ENCODE measurements around the gene CACNA1S. TPM values are rescaled to one million over a fixed set of nuclear protein-coding genes. Genes with fewer than 3 reads are reported as not detected.

The CACNA1S gene
- total RNA-seq, 2 experiments from 2014 or later, result not detected

GRCh38 chr1:201077736-201078135, 34.5 kb downstream of the CACNA1S start:
- CTCF ChIA-PET, result no interaction called here
- POLR2A ChIA-PET, result no interaction called here

DNA sequence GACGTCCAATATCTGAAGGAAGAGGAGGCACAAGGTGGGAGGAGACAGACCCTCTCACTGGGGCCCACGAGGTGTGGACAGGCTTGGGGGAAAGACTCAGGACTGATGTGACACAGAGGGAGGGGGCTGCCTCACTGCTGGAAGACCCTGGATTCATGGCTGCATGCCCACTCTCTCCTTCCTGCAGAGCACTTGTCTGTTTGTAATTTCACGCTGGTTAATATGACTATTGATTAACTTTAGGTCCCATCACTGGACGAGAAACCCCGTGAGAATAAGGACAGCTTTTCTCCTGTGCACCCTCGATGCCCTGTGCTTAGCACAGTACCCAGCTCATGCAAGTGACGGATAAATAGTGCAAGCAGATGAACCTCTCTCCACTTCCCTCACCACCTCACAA, 35.1 kb downstream of the CACNA1S start:
- ChIA-PET POLR2A (no interaction called here), CTCF (no interaction called here)

GRCh38 chr1:201076092-201076491, 36.1 kb downstream of the CACNA1S start:
- POLR2A ChIA-PET, result no interaction called here
- CTCF ChIA-PET, result no interaction called here

- CTCF ChIA-PET, result no interaction called here
- POLR2A ChIA-PET, result no interaction called here
Observed at GRCh38 chr1:201074018-201074417, 38.2 kb downstream of the CACNA1S start.

DNA sequence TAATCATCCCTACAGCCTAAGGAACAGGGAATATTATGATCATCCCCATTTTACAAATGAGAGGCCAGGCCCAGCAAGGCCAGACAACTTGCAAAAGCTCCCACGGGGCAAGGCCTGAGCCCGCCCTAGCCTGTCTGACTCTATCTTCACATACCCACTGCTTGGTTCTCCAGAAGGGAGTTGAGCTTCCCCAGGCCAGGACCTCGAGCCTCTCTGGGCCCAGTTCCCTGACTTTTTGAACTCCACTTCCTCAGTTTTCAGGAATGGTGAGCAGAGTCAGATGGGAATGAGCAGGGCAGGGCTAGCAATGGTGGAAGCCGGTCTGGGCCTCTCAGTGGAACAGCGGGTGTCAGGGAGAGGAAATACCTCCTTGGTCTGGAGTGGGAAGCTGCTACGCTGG, 39.3 kb downstream of the CACNA1S start:
- ChIA-PET POLR2A (no interaction called here), CTCF (no interaction called here)

- ChIA-PET POLR2A (no interaction called here), CTCF (no interaction called here)
Observed at GRCh38 chr1:201072149-201072548, 40.1 kb downstream of the CACNA1S start.

DNA sequence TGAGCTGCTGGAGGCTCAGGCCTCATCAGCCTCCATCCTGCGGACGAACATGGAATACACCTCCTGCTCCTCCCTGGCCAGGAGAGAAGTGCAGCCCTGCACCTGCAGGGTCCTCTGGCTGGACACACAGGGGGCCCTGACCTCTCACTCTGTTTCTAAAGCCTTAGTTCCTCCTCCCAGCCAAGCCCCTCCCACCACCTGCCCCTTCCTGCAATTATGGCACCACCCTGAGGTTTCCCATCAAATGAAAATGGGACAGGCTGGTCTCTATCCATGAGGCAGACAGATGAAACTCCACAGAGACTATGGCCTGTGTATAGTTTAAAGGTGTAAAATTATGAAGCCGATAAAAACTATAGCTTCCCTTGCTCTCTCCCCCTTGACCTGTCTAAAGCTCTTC, 42.6 kb downstream of the CACNA1S start:
- POLR2A ChIA-PET, result no interaction called here
- CTCF ChIA-PET, result interaction anchor here (1.4 kb wide), 1 partner anchor 97 kb away, joined by 3 read pairs; no protein-coding TSS in a partner anchor

- ChIA-PET CTCF (no interaction called here), POLR2A (no interaction called here)
Observed at GRCh38 chr1:201068976-201069375, 43.2 kb downstream of the CACNA1S start.

GRCh38 chr1:201066986-201067385, 45.2 kb downstream of the CACNA1S start:
- POLR2A ChIA-PET, result no interaction called here
- CTCF ChIA-PET, result interaction anchor here (2.4 kb wide), 1 partner anchor 95 kb away, joined by 9 read pairs; no protein-coding TSS in a partner anchor

DNA sequence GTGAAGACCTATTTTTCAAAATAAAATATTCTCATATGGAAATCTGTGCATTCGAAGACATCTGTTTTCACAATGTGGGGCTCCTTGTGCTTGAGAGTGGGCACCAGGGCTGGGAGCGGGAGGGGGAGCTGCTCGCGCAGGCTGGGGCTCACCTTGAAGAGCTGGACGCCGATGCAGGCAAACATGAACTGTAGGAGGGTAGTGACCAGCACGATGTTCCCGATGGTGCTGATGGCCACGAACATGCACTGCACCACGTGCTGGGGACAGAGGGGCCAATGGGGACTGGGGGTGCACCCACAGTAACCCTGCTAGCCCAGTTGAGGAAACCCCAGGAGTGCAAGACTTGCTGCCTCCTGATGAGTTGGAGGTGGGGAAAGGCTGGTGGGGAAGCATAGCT, 46.5 kb downstream of the CACNA1S start:
- POLR2A ChIA-PET, result no interaction called here
- CTCF ChIA-PET, result interaction anchor here (2.4 kb wide), 1 partner anchor 94 kb away, joined by 9 read pairs; no protein-coding TSS in a partner anchor

GRCh38 chr1:201064806-201065205, 47.4 kb downstream of the CACNA1S start:
- ChIA-PET POLR2A (no interaction called here), CTCF (no interaction called here)

- ChIA-PET CTCF (no interaction called here), POLR2A (no interaction called here)
Observed at GRCh38 chr1:201063145-201063544, 49.1 kb downstream of the CACNA1S start.

GRCh38 chr1:201062511-201063091, 49.6 kb downstream of the CACNA1S start:
- POLR2A ChIA-PET, result no interaction called here
- CTCF ChIA-PET, result no interaction called here

- CTCF ChIA-PET, result no interaction called here
- POLR2A ChIA-PET, result no interaction called here
Observed at GRCh38 chr1:201061886-201062285, 50.3 kb downstream of the CACNA1S start.

DNA sequence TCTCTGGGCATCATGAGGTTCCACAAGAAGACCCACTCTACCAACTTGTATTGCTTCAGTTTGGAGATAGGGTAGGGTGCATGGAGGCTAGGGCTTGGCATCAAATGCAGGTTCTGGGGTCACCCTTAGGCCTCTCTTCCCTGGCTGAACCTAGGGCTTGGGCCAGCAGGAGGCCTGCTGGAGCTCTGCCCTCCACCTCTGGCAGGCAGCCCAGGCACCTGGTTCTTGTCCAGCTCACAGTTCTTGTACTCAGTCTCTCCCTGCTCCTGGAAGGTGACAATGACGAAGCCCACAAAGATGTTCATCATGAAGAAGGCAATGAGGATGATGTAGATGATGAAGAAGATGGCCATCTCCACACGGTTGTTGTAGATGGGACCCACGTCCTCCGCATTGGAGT, 51.2 kb downstream of the CACNA1S start:
- ChIA-PET CTCF (no interaction called here), POLR2A (no interaction called here)

DNA sequence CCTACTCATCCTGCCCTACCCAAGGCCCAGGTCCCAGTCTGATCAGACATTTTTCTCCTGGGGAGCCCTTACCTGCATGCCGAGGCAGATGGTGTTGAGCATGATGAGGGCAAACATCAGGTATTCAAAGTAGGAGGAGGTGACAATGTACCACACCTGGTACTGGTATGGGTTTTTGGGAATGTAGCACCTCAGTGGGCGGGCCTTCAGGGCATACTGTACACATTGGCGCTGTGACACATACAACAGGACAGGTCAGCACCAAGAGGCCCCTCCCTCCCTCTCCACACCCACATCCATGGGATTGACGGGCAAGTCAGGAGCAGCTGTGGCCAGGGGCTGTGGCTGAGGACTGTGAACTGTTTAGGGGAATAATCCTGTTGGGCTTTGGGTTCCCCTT, 51.6 kb downstream of the CACNA1S start:
- ChIA-PET CTCF (no interaction called here), POLR2A (no interaction called here)

DNA sequence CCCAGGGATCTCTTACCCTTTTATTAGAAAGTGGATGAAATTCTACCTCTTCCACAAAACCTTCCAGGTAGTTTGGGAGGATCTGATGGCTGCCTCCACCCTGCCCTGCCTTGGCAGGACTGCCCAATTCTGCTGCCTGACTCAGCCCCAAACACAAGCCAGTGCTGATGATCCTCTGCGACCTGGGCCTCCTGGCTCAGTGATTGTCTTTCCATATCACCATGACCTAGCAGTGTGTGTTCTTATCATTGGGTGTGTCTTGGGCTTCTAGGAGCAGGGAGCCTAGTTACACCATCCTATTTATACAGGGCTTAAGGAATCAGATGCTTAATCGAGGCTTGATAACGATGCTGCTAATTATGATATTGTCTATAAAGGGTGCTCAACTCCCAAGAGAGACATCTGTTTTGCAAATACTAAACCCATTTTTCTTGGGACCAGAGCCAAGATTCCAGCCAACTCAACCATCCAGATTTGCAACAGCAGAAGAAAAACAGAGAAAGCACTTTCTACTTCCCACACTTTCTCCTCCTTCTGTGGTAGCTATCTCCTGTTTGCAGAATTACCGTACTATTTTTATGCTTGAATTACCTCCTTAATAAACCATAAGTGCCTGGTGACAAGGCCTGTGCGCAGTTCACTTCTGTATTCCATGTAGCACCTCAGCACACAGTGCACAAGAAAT, 52.2 kb downstream of the CACNA1S start:
- ChIA-PET POLR2A (no interaction called here), CTCF (interaction anchor here (0.7 to 1.0 kb wide), 2 partner anchors 59 to 88 kb away, joined by 3 read pairs; no protein-coding TSS in a partner anchor)

- ChIA-PET POLR2A (no interaction called here), CTCF (interaction anchor here (0.7 to 1.0 kb wide), 3 partner anchors 17 to 88 kb away, joined by 3 read pairs; no protein-coding TSS in a partner anchor)
Observed at GRCh38 chr1:201059401-201059800, 52.8 kb downstream of the CACNA1S start.

DNA sequence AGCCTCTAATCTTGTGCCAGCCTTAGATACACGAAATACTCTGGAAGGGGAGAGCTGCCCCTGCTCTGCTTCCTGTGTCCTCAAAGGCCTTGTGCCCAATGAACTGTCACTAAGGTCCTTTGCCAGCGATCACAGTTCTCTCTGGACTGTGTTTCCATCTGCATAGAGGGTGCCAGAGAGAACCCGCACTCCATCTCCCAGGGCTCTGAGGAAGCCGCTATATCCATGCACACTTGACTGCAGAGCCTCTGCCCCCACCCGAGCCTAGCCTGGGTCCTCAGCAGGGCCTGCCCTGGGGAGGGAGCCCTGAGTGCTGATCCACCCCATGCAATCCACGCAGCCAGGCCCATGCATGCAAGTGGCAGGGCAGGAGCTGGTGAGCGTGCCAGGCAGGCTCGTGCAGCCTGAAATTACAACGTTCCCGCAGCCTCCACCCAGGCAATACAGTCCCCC, 58.1 kb downstream of the CACNA1S start:
- CTCF ChIA-PET, result interaction anchor here (1.1 kb wide), 1 partner anchor 11 kb away, joined by 3 read pairs; no protein-coding TSS in a partner anchor
- POLR2A ChIA-PET, result no interaction called here

DNA sequence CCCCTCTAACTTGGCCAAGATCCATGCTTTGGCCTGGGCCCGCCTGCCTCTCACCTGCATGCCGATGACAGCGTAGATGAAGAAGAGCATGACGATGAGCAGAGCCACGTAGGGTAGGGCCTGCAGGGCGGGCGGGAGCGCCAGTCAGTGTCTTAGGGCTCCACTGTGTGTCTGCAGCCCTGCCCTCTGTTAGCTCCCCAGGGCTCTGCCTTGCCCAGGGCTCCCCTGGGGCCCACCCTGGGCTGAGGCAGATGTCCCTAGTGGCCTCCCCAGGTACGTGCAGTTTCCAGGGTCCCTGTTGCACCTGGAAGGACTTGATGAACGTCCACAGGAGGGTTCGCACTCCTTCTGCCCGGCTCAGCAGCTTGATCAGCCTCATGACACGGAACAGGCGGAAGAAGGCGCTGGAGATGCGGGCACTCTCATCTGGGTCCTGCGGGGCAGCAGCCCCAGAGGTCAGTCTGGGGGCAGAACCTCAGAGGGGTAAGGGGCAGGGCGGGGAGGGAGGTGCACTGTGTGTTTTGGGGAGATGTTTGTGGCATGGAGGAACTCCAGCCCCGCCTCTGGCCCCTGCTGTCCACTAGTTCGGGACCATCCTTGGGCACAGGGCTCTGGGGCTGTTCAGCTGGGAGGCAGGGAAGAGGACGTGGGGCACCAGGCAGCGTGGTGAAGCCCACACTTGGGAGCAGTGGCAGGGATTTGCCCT, 58.9 kb downstream of the CACNA1S start:
- CTCF ChIA-PET, result no interaction called here

DNA sequence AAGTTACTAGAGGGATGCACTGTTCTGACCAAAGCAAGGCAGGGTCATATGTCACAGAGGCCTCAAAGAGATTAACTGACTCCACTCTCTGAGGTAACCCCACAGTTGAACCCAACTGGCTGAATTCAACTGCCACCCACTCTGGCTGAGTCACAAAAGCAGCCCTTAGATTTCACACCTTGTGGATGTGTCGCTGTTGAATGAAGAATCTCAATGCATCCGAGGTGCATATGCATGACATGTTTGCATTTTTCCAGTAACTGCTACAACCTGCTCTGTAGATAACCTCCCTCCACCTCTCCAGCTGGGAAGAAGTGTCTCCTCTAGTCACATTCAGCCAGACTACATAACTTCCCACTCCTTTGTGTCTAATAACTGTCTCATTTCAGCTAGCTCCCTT, 60.8 kb downstream of the CACNA1S start:
- POLR2A ChIA-PET, result no interaction called here

More for the DNA sequence above, 58.9 kb downstream of the CACNA1S start:
- POLR2A ChIA-PET, result no interaction called here

More for the DNA sequence above, 60.8 kb downstream of the CACNA1S start:
- CTCF ChIA-PET, result interaction anchor here (1.9 to 3.1 kb wide), 2 partner anchors 72 to 79 kb away, joined by 9 to 12 read pairs; no protein-coding TSS in a partner anchor
